ENCODE results near the gene TANK. TPM values are rescaled to one million over a fixed set of nuclear protein-coding genes. Genes with fewer than 3 reads are reported as not detected.

TANK gene
- total RNA-seq, 1 donor from 2014 or later = 73.8 TPM

DNA sequence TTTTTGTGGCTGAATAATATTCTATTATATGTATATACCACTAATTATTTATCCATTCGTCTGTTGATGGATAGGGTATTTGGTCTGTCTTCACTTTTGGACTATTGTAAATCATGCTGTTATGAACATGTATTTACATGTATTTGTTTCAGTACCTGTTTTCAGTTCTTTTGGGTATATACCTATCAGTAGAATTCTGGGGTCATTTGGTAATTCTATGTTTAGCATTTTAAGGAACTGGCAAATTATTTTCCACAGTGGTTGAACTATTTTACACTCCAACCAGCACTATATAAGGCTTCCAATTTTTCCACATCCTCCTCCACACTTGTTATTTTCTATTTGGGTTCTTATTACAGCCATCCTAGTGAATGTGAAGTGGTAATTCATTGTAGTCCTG is 12.4 kb upstream of the TANK start:
- peaks cover 32% of the 10 kb centered on the region for H3K36me3 Mint-ChIP-seq (ENCODE audit: unreplicated experiment)
- no peak overlapping the region for H3K4me3 Mint-ChIP-seq (ENCODE audit: unreplicated experiment)
- TF ChIP-seq, protein P1, sequence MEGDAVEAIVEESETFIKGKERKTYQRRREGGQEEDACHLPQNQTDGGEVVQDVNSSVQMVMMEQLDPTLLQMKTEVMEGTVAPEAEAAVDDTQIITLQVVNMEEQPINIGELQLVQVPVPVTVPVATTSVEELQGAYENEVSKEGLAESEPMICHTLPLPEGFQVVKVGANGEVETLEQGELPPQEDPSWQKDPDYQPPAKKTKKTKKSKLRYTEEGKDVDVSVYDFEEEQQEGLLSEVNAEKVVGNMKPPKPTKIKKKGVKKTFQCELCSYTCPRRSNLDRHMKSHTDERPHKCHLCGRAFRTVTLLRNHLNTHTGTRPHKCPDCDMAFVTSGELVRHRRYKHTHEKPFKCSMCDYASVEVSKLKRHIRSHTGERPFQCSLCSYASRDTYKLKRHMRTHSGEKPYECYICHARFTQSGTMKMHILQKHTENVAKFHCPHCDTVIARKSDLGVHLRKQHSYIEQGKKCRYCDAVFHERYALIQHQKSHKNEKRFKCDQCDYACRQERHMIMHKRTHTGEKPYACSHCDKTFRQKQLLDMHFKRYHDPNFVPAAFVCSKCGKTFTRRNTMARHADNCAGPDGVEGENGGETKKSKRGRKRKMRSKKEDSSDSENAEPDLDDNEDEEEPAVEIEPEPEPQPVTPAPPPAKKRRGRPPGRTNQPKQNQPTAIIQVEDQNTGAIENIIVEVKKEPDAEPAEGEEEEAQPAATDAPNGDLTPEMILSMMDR (IDR thresholded peaks at IDR 0.05) = no peak
- H3K4me1 Mint-ChIP-seq (ENCODE audit: unreplicated experiment) = peaks cover 3% of the 10 kb centered on the region
- no peak for DNase-seq (ENCODE audit: extremely low spot score, unreplicated experiment)
- H3K9me3 Mint-ChIP-seq (ENCODE audit: unreplicated experiment) = peaks cover 42% of the 10 kb centered on the region
- no peaks in the 10 kb centered on the region for H3K27me3 Mint-ChIP-seq (ENCODE audit: unreplicated experiment)
- no peak overlapping the region for H3K27ac Mint-ChIP-seq (ENCODE audit: unreplicated experiment)

DNA sequence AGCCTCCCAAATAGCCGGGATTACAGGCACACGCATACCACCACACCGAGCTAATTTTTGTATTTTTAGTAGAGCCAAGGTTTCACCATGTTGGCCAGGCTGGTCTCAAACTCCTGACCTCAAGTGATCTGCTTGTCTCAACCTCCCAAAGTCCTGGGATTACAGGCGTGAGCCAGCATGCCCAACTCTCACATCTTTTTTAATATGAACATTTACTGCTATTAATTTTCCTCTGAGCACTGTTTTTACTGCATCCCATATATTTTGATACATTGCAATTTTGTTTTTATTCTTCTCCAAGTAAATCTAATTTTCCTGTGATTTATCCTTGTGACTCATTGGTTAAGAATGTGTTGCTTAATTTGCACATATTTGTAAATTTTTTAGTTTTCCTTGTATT is 9.5 kb upstream of the TANK start:
- Mint-ChIP-seq H3K4me1 (ENCODE audit: unreplicated experiment) (peaks cover 3% of the 10 kb centered on the region), H3K4me3 (ENCODE audit: unreplicated experiment) (no peak overlapping the region), H3K9me3 (ENCODE audit: unreplicated experiment) (peaks cover 46% of the 10 kb centered on the region), H3K27me3 (ENCODE audit: unreplicated experiment) (no peaks in the 10 kb centered on the region), H3K36me3 (ENCODE audit: unreplicated experiment) (peaks cover 32% of the 10 kb centered on the region), H3K27ac (ENCODE audit: unreplicated experiment) (no peak overlapping the region)
- DNase-seq (ENCODE audit: extremely low spot score, unreplicated experiment) = no peak
- TF ChIP-seq, protein P1 (IDR thresholded peaks at IDR 0.05) = no peak

DNA sequence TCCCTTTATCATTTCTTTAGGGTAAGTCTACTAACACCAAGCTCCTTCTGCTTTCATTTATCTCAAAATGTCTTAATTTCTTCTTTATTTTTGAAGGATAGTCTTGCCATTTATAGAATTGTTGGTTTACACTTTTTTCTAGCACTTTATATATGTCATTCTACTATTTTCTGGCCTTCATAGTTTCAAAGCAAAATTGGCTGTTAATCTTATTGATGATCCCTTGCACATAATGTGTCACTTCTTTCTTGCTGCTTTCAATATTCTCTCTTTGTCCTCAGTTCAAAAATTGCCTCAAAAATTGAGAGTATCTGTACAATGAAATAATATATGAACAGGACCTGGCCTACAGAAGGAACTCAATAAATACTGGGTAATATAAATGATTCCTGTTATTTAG is 7.9 kb upstream of the TANK start:
- Mint-ChIP-seq H3K9me3 (ENCODE audit: unreplicated experiment) (peaks cover 46% of the 10 kb centered on the region), H3K27ac (ENCODE audit: unreplicated experiment) (no peak overlapping the region), H3K4me1 (ENCODE audit: unreplicated experiment) (peaks cover 3% of the 10 kb centered on the region), H3K27me3 (ENCODE audit: unreplicated experiment) (no peaks in the 10 kb centered on the region), H3K36me3 (ENCODE audit: unreplicated experiment) (peaks cover 32% of the 10 kb centered on the region), H3K4me3 (ENCODE audit: unreplicated experiment) (no peak overlapping the region)
- TF ChIP-seq, protein P1 (IDR thresholded peaks at IDR 0.05) = no peak
- no peak for DNase-seq (ENCODE audit: extremely low spot score, unreplicated experiment)

DNA sequence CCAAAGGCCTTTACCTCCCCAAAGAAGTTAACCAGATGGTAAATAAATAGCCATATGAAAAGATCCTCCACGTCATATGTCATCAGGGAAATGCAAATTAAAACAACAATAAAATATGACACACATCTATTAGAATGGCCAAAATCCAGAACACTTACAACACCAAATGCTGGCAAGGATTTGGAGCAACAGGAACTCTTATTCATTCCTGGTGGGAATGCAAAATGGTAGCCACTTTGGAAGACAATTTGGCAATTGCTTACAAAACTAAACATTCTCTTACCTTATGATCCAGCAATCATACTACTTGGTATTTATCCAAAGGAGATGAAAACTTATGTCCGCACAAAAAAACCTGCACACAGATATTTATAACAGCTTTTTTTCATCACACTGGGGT is 1.3 kb upstream of the TANK start:
- Mint-ChIP-seq H3K27ac (ENCODE audit: unreplicated experiment) (no peak overlapping the region), H3K4me1 (ENCODE audit: unreplicated experiment) (peaks cover 28% of the 10 kb centered on the region), H3K36me3 (ENCODE audit: unreplicated experiment) (peaks cover 14% of the 10 kb centered on the region), H3K27me3 (ENCODE audit: unreplicated experiment) (no peaks in the 10 kb centered on the region), H3K4me3 (ENCODE audit: unreplicated experiment) (no peak overlapping the region), H3K9me3 (ENCODE audit: unreplicated experiment) (no peaks in the 10 kb centered on the region)
- TF ChIP-seq, protein P1 (IDR thresholded peaks at IDR 0.05) = no peak
- no peak for DNase-seq (ENCODE audit: extremely low spot score, unreplicated experiment)

DNA sequence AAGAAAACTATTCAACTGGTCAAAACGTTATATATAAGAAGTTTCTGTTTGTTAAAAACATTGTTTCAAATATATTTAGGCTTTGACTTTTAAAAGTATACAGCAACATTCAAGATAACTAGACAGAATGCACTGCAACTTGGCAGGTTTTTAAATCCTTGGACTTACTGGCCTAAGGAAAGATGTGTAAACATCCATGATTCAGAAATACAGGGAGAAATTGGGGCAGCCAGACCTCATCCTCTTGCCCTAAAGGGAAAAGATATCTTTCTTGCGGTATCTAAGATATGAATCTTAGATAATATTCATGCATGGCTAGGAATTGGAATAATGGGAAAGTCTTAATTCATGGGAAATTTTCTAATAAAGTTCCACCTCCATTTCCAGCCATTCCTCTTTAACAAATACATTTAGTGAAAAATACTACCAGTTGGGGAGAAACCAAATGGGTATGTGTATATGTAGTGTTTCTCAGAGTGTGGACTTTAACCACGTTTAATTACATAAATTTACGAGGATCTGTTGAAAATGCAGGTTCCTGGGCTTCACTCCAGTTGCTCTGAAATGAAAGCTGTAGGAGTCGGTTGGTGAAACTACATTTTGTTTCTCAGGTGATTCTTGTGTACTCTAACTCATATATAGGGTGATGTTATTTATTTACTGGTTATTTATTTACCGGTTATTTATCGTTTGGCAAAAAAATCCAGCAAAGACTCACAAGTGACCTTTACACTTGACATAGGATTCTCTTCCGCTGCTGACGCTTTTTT is 587 bp upstream of the TANK start:
- Mint-ChIP-seq H3K27me3 (ENCODE audit: unreplicated experiment) (no peaks in the 10 kb centered on the region), H3K4me3 (ENCODE audit: unreplicated experiment) (peak overlapping the region; percentile 97), H3K27ac (ENCODE audit: unreplicated experiment) (peak overlapping the region; percentile 99), H3K36me3 (ENCODE audit: unreplicated experiment) (peaks cover 14% of the 10 kb centered on the region), H3K4me1 (ENCODE audit: unreplicated experiment) (peaks cover 32% of the 10 kb centered on the region), H3K9me3 (ENCODE audit: unreplicated experiment) (no peaks in the 10 kb centered on the region)
- DNase-seq (ENCODE audit: extremely low spot score, unreplicated experiment) = no peak
- TF ChIP-seq, protein P1 (IDR thresholded peaks at IDR 0.05) = no peak
